Measurements from ENCODE around the gene SLC47A1. TPM values are rescaled to one million over a fixed set of nuclear protein-coding genes. Genes with fewer than 3 reads are reported as not detected.
A peak's percentile ranks its signal among the peaks of the same experiment; 100 is the strongest.

The SLC47A1 gene
- total and polyA plus RNA-seq, 2 of the 13 experiments (the other 11 are each of a cell fraction or from before 2014, with no cell fraction given), result 42.1 to 67.5 TPM

- TF ChIP-seq ARID5B (CRISPR knock-in tag; IDR thresholded peaks at IDR 0.05), result peak; percentile 59
- TF ChIP-seq DPF2 (CRISPR knock-in tag; IDR thresholded peaks at IDR 0.05; ENCODE audit: borderline replicate concordance, low read depth), result peak; percentile 13; the same call in 1 of the 2 replicates
- peak; percentile 70; the same call in 1 of the 2 replicates for TF ChIP-seq ZFX (CRISPR knock-in tag; IDR thresholded peaks at IDR 0.05; ENCODE audit: low read depth)
- 0 out of 2 replicates have a peak, but pooled peaks have one; percentile 38 for TF ChIP-seq ZNF501 (CRISPR knock-in tag; IDR thresholded peaks at IDR 0.05)
- TF ChIP-seq PATZ1 (CRISPR knock-in tag; IDR thresholded peaks at IDR 0.05), result 0 out of 2 replicates have a peak, but pooled peaks have one; percentile 12
- TF ChIP-seq SAP130 (CRISPR knock-in tag; IDR thresholded peaks at IDR 0.05; ENCODE audit: low read depth), result 0 out of 2 replicates have a peak, but pooled peaks have one; percentile 48
- 0 out of 2 replicates have a peak, but pooled peaks have one; percentile 11 for TF ChIP-seq ELF3 (CRISPR knock-in tag; IDR thresholded peaks at IDR 0.05)
- 0 out of 2 replicates have a peak, but pooled peaks have one; percentile 34 for TF ChIP-seq FOXP4 (CRISPR knock-in tag; IDR thresholded peaks at IDR 0.05)
- peak; percentile 33; the same call in 1 of the 2 replicates for TF ChIP-seq TBX2 (CRISPR knock-in tag; IDR thresholded peaks at IDR 0.05; ENCODE audit: borderline replicate concordance)
- TF ChIP-seq MED1 (CRISPR knock-in tag; IDR thresholded peaks at IDR 0.05), result 0 out of 2 replicates have a peak, but pooled peaks have one; percentile 30
- TF ChIP-seq ZNF761 (CRISPR knock-in tag; conservative IDR thresholded peaks at IDR 0.05), result 0 out of 2 replicates have a peak, but pooled peaks have one; percentile 24
- peak; percentile 64; the same call in 1 of the 2 replicates for TF ChIP-seq ZSCAN29 (CRISPR knock-in tag; conservative IDR thresholded peaks at IDR 0.05)
- TF ChIP-seq ZNF709 (CRISPR knock-in tag; IDR thresholded peaks at IDR 0.05), result peak; percentile 41; the same call in 1 of the 2 replicates
- TF ChIP-seq ZNF264 (CRISPR knock-in tag; IDR thresholded peaks at IDR 0.05), result 0 out of 2 replicates have a peak, but pooled peaks have one; percentile 20
- peak; percentile 99 for TF ChIP-seq PITX1 (CRISPR knock-in tag; IDR thresholded peaks at IDR 0.05)
Observed at GRCh38 chr17:19519388-19520291, 14.0 kb upstream of the SLC47A1 start (continued).
